22Rv1 (cell line): ENCODE data around the gene SMIM14.

ENCODE experiments used
- H3K27ac ChIP-seq: fragments of 450-650 bp; 2 replicates; pipeline ENCODE4 v1.5.1; 2017
- ZFX ChIP-seq: fragments of 450-650 bp; IDR thresholded peaks from 2 replicates; pipeline ENCODE4 v1.6.1; 2017; ENCODE audit warnings: antibody characterized with exemption, borderline replicate concordance
- TF ChIP-seq, protein P1 (sequence below): fragments of 450-650 bp; IDR thresholded peaks from 2 replicates; pipeline ENCODE4 v1.5.1; 2017; ENCODE audit warnings: mild to moderate bottlenecking

Gene SMIM14

DNA sequence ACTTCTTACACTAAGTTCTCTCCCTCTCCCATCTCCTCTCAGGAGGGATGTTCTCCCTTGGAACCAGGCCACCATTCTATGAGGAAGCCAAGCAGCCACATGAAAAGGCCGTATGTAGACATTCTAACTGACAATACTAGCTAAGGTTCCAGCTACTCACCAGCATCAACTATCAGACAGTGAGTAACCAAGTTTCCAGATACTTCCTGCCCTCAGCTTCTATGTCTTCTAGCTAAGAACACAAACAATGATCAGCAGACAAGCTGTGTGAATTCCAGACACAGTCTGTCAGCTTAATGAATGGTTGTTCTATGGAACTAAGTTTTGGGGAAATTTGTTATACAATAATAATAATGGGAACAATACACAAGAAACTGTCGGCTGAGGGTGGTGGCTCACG lies 50.8 kb downstream of the SMIM14 start:
- no peak overlapping the region for H3K27ac ChIP-seq
- TF ChIP-seq, protein P1, sequence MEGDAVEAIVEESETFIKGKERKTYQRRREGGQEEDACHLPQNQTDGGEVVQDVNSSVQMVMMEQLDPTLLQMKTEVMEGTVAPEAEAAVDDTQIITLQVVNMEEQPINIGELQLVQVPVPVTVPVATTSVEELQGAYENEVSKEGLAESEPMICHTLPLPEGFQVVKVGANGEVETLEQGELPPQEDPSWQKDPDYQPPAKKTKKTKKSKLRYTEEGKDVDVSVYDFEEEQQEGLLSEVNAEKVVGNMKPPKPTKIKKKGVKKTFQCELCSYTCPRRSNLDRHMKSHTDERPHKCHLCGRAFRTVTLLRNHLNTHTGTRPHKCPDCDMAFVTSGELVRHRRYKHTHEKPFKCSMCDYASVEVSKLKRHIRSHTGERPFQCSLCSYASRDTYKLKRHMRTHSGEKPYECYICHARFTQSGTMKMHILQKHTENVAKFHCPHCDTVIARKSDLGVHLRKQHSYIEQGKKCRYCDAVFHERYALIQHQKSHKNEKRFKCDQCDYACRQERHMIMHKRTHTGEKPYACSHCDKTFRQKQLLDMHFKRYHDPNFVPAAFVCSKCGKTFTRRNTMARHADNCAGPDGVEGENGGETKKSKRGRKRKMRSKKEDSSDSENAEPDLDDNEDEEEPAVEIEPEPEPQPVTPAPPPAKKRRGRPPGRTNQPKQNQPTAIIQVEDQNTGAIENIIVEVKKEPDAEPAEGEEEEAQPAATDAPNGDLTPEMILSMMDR, result no peak
- no peak for TF ChIP-seq ZFX

DNA sequence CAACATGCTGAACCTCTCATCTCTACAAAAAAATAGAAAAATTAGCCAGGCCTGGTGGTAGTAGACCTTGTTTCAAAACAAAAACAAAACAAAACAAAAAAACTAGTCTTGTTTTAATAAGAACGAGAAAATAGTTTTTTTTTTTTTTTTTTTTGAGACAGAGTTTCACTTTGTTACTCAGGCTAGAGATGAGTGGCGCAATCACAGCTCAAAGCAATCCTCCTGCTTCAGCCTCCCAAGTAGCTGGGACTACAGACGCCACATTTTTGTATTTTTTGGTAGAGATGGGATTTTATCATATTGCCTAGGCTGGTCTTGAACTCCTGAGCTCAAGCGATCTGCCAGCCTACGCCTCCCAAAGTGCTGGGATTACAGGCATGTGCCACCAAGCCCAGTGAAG lies 63.7 kb downstream of the SMIM14 start:
- peak overlapping the region; percentile 52 for H3K27ac ChIP-seq

DNA sequence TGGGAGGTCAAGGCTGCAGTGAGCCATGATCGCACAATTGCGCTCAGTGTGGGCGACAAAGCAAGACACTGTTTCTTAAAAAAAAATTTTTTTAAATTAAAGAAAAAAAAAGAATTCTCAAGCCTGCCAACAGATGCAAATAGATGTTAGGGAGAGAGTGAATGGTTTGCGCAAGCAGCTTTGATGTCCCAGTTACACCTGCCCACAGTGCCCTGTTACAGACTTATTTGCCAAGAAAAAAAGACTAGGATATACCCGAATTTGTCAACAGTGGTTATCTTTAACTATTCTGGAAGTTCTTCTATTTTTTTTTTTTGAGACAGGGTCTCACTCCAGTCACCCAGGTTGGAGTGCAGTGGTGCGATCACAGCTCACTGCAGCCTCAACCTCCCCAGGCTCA lies 67.2 kb downstream of the SMIM14 start:
- TF ChIP-seq ZFX, result no peak
- TF ChIP-seq, protein P1, result no peak
- no peak overlapping the region for H3K27ac ChIP-seq

More for the DNA sequence above, 63.7 kb downstream of the SMIM14 start:
- TF ChIP-seq, protein P1, result no peak
- no peak for TF ChIP-seq ZFX

DNA sequence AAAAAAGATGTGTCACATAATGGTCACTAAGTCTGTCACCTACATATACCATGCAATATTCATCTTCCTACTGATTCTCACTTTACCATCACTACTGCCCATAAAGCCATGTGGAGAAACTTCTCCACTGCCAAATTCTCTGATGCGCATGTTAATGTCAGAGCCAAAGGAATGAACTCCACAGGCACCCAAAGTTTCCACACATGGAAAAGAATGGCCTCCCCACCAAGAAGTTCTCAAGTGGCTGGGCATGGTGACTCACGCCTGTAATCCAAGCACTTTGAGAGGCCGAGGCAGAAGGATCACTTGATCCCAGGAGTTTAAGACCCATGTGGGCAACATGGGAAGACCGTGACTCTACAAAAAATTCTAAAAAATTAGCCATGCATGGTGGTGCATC lies 67.6 kb downstream of the SMIM14 start:
- H3K27ac ChIP-seq, result peak overlapping the region; percentile 47; the same call in 1 of the 2 replicates
- no peak for TF ChIP-seq ZFX

DNA sequence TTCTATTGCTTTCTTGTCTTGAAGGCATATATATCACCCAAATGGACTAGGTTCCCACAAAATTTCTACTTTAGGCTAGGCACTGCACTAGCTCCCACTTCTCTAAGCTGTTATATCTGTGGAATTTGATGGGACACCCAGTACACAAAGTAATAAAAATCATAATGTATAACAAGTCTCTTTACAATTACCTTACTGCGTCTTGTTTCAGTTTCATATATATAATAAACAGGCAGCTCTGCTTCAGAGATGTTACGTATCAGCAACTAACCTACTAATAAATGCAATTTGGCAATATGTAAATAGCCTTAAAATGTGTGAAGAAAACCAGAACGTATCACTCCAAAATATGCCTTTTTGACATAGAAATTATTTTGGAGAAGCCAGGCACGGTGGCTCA lies 69.5 kb downstream of the SMIM14 start:
- peak overlapping the region; percentile 47 for H3K27ac ChIP-seq
- TF ChIP-seq, protein P1, result no peak
- no peak for TF ChIP-seq ZFX

DNA sequence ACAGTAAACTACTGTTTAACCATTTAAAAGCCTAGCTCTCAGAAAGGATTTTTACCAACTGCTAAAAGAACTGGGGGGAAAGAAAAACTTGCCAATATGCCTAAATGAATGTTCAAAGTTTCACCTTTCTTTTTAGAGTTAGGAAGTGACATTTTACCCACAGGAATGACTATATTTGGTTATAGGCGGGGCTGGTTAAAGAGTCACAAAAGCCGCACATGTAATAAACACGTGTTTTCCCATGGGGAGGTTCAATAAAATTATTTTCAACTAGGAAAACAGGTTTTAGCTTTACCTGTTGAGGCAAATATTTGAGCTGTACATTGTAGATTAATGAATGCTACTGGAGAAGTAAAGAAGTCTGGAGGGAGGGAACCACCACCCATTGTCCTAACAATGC lies 69.9 kb downstream of the SMIM14 start:
- no peak for TF ChIP-seq ZFX
- TF ChIP-seq, protein P1, result no peak
- H3K27ac ChIP-seq, result peak overlapping the region; percentile 47

DNA sequence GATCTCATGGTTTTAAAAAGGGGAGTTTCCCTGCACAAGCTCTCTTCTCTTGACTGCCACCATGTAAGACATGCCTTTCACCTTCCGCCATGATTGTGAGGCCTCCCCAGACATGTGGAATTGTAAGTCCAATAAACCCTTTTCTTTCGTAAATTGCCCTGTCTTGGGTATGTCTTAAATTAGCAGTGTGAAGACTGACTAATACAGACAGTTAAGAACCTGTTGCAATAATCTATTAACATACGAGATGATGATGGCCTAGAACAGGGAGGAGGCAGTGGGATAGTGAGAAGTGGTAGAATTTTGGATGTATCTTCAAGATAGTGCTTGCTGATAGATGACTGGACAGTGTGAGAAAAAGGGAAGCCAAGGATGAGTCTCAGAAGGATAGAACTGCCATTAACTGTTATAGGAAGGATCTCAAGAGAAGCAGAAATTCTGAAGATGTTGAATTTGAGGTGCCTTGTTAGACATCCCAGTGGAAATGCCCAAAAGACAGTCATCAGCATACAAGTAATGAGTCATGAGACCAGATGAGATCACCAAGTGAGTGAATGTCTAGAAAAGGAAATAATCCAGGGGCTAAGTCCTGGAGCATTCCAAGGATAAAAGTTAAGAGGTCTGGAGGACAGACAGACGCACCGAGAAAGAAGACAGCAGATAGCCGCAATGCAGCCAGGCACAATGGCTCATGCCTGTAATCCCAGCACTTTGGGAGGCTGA lies 72.6 kb downstream of the SMIM14 start:
- no peak for TF ChIP-seq ZFX
- TF ChIP-seq, protein P1, result no peak
- no peak overlapping the region for H3K27ac ChIP-seq

DNA sequence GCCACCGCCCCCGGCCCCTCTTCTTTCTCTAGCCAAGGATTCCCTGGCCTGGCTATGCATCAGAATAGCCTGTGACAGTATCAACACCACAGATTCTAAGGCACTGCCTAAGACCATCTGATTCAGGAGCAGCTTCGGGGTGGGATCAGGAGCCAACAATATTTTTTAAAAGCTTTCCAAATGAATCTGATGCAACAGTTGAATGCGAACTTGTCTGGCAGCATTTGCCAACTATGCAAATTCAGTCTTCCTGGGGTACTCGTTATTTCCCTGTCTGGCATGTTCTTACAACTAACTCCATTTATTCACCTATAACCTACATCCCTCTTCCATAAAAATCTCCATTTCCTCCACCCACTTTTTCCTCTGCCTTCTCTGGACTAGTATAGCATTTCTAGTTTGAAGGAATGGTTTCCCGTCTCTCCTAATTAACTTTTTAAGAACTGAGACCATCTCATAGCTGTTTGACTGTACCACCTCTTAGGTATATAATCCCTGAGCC lies 75.3 kb downstream of the SMIM14 start:
- TF ChIP-seq ZFX, result no peak
- TF ChIP-seq, protein P1, result no peak
- H3K27ac ChIP-seq, result no peak overlapping the region
